Endothelial cell of coronary artery (primary cell): ENCODE results near the gene NAA38. TPM values are rescaled to one million over a fixed set of nuclear protein-coding genes. Genes with fewer than 3 reads are reported as not detected.

ENCODE experiments used
- total RNA-seq: library from RNA; depleted of rRNA; stranded (reverse); fragments of >200 nt; gene quantifications from 2 replicates; pipeline ENCODE4 v1.2.3, GENCODE V29; 2014

NAA38 gene, protein sequence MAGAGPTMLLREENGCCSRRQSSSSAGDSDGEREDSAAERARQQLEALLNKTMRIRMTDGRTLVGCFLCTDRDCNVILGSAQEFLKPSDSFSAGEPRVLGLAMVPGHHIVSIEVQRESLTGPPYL
- total RNA-seq, result 122 and 163 TPM in 2 replicates

DNA sequence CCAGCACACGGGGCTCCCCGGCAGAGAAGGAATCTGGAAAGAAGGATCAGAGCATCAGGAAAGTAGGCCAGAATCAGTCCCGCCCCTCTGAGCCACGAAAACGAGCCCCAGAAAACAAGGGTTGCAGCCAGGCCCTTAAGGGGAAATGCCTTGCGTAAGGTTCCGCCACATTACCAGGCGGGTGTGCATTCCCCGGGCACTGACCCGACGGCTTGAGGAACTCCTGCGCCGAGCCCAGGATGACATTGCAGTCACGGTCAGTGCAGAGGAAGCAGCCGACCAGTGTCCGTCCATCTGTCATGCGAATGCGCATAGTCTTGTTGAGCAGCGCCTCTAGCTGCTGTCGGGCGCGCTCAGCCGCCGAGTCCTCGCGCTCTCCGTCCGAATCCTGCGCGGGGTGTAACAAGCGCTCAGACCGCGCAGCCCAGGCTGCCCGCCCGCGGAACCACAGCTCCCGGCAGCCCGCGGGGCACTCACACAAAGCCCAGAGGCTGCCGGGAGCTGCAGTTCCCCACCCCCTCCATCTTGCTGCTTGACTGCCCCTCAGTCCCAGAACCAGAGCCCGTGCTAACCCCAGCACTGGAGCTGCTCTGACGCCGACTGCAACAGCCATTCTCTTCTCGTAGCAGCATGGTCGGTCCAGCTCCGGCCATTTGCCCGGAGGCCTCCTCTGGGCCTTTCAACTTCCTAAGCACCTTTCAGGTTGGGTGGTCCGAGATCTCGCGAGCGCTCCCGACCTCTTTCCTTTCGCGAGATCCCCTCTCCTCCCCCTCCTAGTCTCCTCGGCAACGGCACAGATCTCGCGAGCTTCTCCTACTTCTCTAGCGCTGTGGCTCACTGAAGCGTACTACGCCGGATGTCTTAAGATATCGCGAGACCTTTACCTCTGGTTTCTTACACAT lies at the start of gene NAA38:
TSS of gene NAA38 (minus strand) at position 749 of the 902 bp plus-strand sequence. CDS start at position 653, 96 bp downstream.

DNA sequence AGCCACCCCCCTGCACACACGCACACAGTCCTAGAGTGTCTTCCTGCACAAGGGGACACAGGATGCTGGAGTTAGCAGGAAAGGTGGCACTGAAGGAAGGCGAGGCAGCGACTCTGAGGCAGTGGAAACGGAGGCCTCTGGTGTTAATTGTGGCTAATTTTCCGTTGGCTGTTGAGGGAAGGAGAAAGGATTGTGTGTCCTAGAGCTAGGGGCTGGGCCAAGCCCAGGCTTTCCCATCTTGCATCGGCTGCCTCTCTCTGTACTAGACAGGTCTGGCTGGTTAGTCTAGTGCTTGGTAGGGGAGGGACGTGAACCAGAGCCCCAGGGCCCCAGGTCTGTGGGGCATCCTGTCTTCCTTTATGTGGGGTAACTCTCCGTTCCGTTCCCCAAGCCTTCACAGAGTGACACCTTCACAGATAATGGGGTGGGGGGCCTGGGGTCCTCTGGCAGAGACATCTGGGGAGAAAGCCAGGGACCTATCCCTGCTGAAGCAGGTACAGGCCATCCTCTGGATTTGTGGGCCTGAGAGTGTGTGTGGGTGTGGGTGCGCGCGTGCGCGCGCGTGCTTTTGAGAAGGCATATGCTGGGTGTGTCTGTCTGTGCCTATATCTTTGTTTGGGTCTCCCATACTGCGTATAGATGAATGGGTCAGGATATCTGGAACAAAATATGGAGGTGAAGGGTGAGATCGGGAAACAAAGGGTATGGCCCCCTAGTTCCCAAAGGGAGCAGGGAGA lies 31.0 kb upstream of the NAA38 start, which contains the start of gene CHD3:
TSS of gene CHD3 (plus strand) at position 606 of the 737 bp plus-strand sequence. CDS start 212 bp downstream, outside the sequence.

GRCh38 chr17:7857713-7858521 lies 558 bp upstream of the NAA38 start, which contains the start of gene CYB5D1:
CYB5D1 (plus strand) TSS chr17:7858003; CDS start chr17:7858135, 132 bp downstream.

DNA sequence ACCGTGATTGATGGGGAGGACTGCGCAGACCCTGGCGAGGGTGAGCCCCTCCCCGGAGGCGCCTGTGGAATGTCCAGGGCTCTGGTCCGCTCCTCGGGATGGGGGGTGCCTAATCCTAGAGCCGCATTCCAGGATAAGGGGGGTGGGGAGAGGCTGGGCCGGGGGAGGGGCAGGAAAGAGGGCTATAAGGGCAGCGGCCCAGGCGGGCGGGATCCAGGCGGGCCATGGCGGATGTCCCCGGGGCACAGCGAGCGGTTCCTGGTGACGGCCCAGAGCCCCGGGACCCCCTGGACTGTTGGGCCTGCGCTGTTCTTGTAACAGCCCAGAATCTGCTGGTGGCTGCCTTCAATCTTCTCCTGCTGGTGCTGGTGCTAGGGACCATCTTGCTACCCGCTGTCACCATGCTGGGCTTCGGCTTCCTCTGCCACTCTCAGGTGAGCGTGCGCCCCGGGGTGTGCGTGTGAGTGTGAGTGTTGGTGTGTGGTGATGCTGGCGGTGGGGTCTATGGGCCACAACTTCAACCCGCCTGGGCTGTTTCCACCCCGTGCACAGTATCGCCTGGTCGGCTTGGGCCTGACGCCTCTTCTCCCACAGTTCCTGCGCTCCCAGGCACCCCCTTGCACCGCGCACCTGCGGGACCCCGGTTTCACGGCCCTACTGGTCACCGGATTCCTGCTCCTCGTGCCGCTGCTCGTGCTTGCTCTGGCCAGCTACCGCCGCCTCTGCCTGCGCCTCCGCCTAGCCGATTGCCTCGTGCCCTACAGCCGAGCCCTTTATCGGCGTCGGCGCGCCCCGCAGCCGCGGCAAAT lies 2.3 kb downstream of the NAA38 start, which contains the start of gene TMEM88:
TSS of gene TMEM88 (plus strand) at position 216 of the 809 bp plus-strand sequence. CDS start at position 225, 9 bp downstream.

DNA sequence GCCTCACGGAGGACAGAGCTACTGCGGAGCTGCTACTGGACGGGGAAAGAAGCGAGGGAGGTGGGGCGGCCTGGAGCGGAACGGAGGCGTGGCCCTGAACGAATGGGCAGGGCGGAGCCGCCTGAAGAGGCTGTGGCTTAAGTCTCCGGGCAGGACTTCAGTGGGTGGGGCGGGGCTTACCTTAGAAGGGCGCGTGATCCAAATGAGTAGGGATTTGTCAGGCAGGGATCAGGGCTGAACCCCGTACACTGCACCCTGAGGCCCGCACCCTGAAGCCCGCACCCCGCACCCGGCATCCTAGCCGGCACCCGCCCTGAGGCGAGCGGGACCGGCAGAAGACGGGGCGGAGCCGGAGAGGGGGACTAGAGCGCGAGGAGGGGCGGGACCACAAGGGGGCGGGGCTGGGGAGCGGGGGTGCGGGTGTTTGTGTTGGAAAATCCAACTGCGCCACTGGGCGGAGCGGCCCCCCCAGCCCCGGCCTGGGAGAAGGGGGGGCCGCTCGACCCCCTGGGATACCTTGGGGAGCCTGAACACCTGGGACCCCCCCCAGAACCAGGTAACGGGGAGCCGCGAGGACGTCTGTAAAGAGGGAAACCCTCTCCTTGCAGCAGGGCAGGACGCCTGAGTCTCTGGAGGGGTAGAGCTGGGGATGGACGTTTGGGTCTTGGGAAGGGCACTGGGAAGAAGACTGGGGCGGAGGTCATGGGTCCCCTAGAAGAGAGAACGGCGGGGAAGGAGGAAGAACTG lies 23.4 kb downstream of the NAA38 start, which contains the start of gene KDM6B:
TSS of gene KDM6B (plus strand) at position 423 of the 747 bp plus-strand sequence. CDS start 11,338 bp downstream, outside the sequence.

Other genes starting within 250 kb of the NAA38 start
- gene FXR2, start 242.7 kb downstream of the NAA38 start, total RNA-seq, result 33.2 and 38.3 TPM in 2 replicates
- gene SAT2, start 229.7 kb downstream of the NAA38 start, total RNA-seq, result 18.9 and 24.0 TPM in 2 replicates
- 0.18 and 0.19 TPM in 2 replicates for gene SHBG, start 227.4 kb downstream of the NAA38 start, total RNA-seq
- not detected in 2 replicates for gene ATP1B2, start 206.6 kb downstream of the NAA38 start, total RNA-seq
- 38.8 and 50.1 TPM in 2 replicates for gene TP53, start 170.1 kb downstream of the NAA38 start, total RNA-seq
- gene WRAP53, start 169.1 kb downstream of the NAA38 start, total RNA-seq, result 8.9 and 14.6 TPM in 2 replicates
- 0.38 and 0.81 TPM in 2 replicates for gene EFNB3, start 152.4 kb downstream of the NAA38 start, total RNA-seq
- gene DNAH2, start 139.8 kb downstream of the NAA38 start, total RNA-seq, result 0.36 TPM in 1 of 2 replicates, not detected in the other
- 3.5 and 5.7 TPM in 2 replicates for gene KDM6B, start 23.3 kb downstream of the NAA38 start, total RNA-seq
- 10.5 and 12.0 TPM in 2 replicates for gene TMEM88, start 2.5 kb downstream of the NAA38 start, total RNA-seq
- gene CYB5D1, start 444 bp upstream of the NAA38 start, total RNA-seq, result 7.6 and 8.4 TPM in 2 replicates
- 202 and 233 TPM in 2 replicates for gene CHD3, start 31.2 kb upstream of the NAA38 start, total RNA-seq
- gene RNF227, start 58.7 kb upstream of the NAA38 start, total RNA-seq, result 0.99 and 1.2 TPM in 2 replicates
- gene KCNAB3, start 72.3 kb upstream of the NAA38 start, total RNA-seq, result 0.19 and 0.27 TPM in 2 replicates
- 47.9 and 49.0 TPM in 2 replicates for gene TRAPPC1, start 74.4 kb upstream of the NAA38 start, total RNA-seq
- 16.8 and 19.3 TPM in 2 replicates for gene CNTROB, start 74.6 kb upstream of the NAA38 start, total RNA-seq
- gene GUCY2D, start 145.1 kb upstream of the NAA38 start, total RNA-seq, result not detected in 2 replicates
- 0.19 TPM in 1 of 2 replicates, not detected in the other for gene ALOX15B, start 181.5 kb upstream of the NAA38 start, total RNA-seq
- gene ALOX12B, start 230.2 kb upstream of the NAA38 start, total RNA-seq, result not detected in 2 replicates